Calu3 (cell line): Measurements from ENCODE around the gene DUSP10. TPM values are rescaled to one million over a fixed set of nuclear protein-coding genes. Genes with fewer than 3 reads are reported as not detected.

Experiments used
- BruUV-seq: library from RNA; stranded (reverse); fragments of 400-500 nt; replicated peaks from 2 replicates; lab custom pipeline; 2021; lab: Mats Ljungman, UMichigan
- CTCF ChIA-PET: fragments of 300-600 bp; sonication (Branson Sonifier 250); formaldehyde crosslinking; loops from one replicate; lab custom pipeline; 2022; ENCODE audit warnings: antibody characterized with exemption; lab: Charles Lee
- DNase-seq: peaks from one replicate; pipeline ENCODE4 v3.0.0; 2022
- H3K27ac Mint-ChIP-seq: one replicate; pipeline ENCODE4 v1.8.0; 2022; ENCODE audit warnings: mixed read lengths; ENCODE audit not compliant: unreplicated experiment
- H3K27me3 Mint-ChIP-seq: one replicate; pipeline ENCODE4 v1.8.0; 2022; ENCODE audit warnings: mixed read lengths; ENCODE audit not compliant: unreplicated experiment
- H3K36me3 Mint-ChIP-seq: one replicate; pipeline ENCODE4 v1.8.0; 2022; ENCODE audit warnings: mild to moderate bottlenecking, moderate library complexity, mixed read lengths; ENCODE audit not compliant: insufficient read depth, unreplicated experiment
- H3K4me1 Mint-ChIP-seq: one replicate; pipeline ENCODE4 v1.8.0; 2022; ENCODE audit warnings: mild to moderate bottlenecking, low read depth, mixed read lengths; ENCODE audit not compliant: unreplicated experiment
- H3K4me3 Mint-ChIP-seq: one replicate; pipeline ENCODE4 v1.8.0; 2022; ENCODE audit warnings: mild to moderate bottlenecking, low read depth, moderate library complexity, mixed read lengths; ENCODE audit not compliant: unreplicated experiment
- H3K9me3 Mint-ChIP-seq: one replicate; pipeline ENCODE4 v1.8.0; 2022; ENCODE audit warnings: low read depth, mixed read lengths; ENCODE audit not compliant: unreplicated experiment
- intact Hi-C: fragments of 100-400 bp; cut with micrococcal nuclease; formaldehyde crosslinking; loops from one replicate; pipeline ENCODE4 v1.10.0; 2022; ENCODE audit not compliant: unreplicated experiment
- total RNA-seq: library from RNA; stranded (reverse); gene quantifications from 2 replicates; pipeline ENCODE4 v1.2.3, GENCODE V29; 2022
- TF ChIP-seq, protein P1 (sequence below): fragments of 200-600 bp; IDR thresholded peaks from one replicate; pipeline ENCODE4 v1.8.0; 2022; ENCODE audit warnings: antibody characterized with exemption; ENCODE audit not compliant: unreplicated experiment

DUSP10 gene
- total RNA-seq, 1 experiment from 2014 or later: 55.1 TPM

DNA sequence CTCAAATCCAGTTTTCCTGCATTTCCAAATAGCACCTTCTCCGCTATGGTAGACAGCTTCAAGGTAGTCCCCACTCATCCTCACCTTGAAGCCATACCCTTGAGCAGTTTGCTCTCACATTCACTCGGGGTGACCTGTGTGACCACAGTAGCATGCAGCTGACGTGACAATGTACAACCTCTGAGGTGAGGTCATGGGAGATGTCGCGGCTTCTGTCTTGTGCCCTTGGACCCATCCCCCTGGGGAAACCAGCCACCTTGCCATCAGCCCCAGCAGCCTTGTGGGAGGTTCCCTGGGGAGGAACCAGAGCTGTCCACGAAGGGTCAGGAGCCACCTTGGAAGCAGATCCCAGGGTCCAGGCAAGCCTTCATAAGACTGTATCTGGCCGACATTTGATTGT is 38.3 kb upstream of the DUSP10 start:
- H3K36me3 Mint-ChIP-seq: no peaks in the 10 kb centered on the region
- TF ChIP-seq, protein P1, sequence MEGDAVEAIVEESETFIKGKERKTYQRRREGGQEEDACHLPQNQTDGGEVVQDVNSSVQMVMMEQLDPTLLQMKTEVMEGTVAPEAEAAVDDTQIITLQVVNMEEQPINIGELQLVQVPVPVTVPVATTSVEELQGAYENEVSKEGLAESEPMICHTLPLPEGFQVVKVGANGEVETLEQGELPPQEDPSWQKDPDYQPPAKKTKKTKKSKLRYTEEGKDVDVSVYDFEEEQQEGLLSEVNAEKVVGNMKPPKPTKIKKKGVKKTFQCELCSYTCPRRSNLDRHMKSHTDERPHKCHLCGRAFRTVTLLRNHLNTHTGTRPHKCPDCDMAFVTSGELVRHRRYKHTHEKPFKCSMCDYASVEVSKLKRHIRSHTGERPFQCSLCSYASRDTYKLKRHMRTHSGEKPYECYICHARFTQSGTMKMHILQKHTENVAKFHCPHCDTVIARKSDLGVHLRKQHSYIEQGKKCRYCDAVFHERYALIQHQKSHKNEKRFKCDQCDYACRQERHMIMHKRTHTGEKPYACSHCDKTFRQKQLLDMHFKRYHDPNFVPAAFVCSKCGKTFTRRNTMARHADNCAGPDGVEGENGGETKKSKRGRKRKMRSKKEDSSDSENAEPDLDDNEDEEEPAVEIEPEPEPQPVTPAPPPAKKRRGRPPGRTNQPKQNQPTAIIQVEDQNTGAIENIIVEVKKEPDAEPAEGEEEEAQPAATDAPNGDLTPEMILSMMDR: no peak
- no peak overlapping the region for H3K27ac Mint-ChIP-seq
- CTCF ChIA-PET: no interaction called here
- H3K9me3 Mint-ChIP-seq: no peaks in the 10 kb centered on the region
- H3K4me1 Mint-ChIP-seq: peaks cover 9% of the 10 kb centered on the region
- DNase-seq: no peak
- BruUV-seq: no TSS peak
- no peak overlapping the region for H3K4me3 Mint-ChIP-seq
- intact Hi-C loops: no loop called here
- no peaks in the 10 kb centered on the region for H3K27me3 Mint-ChIP-seq

DNA sequence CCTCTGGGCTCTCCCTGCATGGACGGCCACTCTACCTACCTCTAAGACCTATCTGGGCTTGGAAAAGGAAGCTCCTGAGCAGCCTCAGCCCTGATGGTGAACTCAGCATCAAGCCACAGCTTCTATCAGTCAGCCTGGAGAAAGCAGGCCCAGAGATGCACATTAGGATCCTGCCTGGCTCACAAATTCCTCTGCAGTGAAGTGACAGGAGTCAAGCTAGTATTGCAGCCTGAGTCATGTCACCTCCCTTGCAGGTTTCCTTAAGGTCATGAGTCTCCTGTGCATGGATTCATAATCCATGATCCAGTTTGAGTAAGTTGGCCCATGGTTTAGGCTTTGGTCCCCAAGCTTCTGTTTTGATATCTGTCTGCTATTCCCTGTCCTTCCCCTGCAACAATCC is 37.9 kb upstream of the DUSP10 start:
- Mint-ChIP-seq H3K27me3 (no peaks in the 10 kb centered on the region), H3K4me3 (no peak overlapping the region), H3K27ac (no peak overlapping the region), H3K36me3 (no peaks in the 10 kb centered on the region), H3K4me1 (peaks cover 9% of the 10 kb centered on the region), H3K9me3 (no peaks in the 10 kb centered on the region)
- CTCF ChIA-PET: interaction anchor here (1.5 kb wide), 1 partner anchor 38 kb away, joined by 4 read pairs; the partner anchor contains the start of gene DUSP10
- DNase-seq: no peak
- TF ChIP-seq, protein P1: no peak
- intact Hi-C loops: no loop called here
- BruUV-seq: no TSS peak

DNA sequence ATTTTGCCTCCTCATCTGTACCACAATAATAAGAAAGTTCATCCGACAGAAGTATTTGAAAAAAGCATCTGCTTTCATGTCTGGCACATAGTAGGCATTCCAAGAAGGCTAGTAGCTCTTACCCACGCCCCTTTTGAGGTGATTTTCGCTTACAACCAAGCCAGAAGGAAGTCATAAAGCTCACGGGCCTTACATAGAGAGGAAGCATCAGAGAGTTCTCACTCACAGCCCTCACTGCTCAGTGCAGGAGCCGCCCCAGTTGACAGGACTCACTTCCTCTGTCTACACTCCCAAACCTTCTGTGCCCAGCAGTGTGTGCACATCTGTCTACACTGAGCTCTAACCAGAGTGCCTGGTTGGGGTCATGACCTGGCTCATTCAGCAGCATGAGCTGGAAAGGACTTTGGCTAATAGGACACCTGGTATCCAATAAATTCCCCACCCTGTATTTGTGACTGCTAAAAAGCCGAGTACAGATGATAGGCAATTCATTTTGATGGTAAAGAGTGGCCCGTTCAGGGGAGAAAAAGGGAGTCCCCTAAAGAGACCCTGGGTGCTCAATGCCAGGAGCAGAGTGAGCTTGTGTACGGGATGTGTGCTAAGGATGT is 36.8 kb upstream of the DUSP10 start:
- no peak for DNase-seq
- Mint-ChIP-seq H3K9me3 (no peaks in the 10 kb centered on the region), H3K4me1 (peaks cover 9% of the 10 kb centered on the region), H3K4me3 (no peak overlapping the region), H3K27ac (no peak overlapping the region), H3K36me3 (no peaks in the 10 kb centered on the region), H3K27me3 (no peaks in the 10 kb centered on the region)
- no TSS peak for BruUV-seq
- CTCF ChIA-PET: interaction anchor here (1.0 to 1.5 kb wide), 2 partner anchors 10 to 37 kb away, joined by 3 to 4 read pairs; partner anchors contain the start of gene DUSP10
- TF ChIP-seq, protein P1: no peak
- intact Hi-C loops: no loop called here

DNA sequence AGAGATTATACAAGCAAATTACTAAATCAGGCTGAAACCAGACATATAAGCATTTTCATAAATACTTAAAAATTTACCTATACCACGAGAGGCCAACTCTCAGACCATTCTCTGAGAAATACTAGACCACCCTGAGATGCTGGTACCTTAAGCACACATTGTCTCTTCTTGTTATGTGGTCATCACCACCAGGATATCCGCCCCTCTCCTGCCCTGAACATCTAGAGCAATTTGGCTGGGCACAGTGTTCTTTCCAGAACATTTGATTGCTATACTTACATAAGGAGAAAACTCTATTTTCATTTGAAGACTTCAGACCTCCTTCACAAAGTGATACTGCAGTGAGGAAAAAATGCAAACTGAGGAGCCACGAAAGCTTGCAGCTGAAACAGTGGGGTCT is 36.2 kb upstream of the DUSP10 start:
- BruUV-seq: no TSS peak
- H3K27me3 Mint-ChIP-seq: no peaks in the 10 kb centered on the region
- TF ChIP-seq, protein P1: no peak
- CTCF ChIA-PET: interaction anchor here (1.0 kb wide), 1 partner anchor 11 kb away, joined by 3 read pairs; no protein-coding TSS in a partner anchor
- no peaks in the 10 kb centered on the region for H3K9me3 Mint-ChIP-seq
- H3K4me3 Mint-ChIP-seq: no peak overlapping the region
- H3K36me3 Mint-ChIP-seq: no peaks in the 10 kb centered on the region
- no peak for DNase-seq
- intact Hi-C loops: no loop called here
- peaks cover 9% of the 10 kb centered on the region for H3K4me1 Mint-ChIP-seq
- no peak overlapping the region for H3K27ac Mint-ChIP-seq
